ENCODE results near the gene DYNC2I2. TPM values are rescaled to one million over a fixed set of nuclear protein-coding genes. Genes with fewer than 3 reads are reported as not detected.

Gene DYNC2I2
- polyA plus RNA-seq, 1 of the 3 experiments (the other 2 are of a cell fraction): 73.7 TPM

- ChIA-PET POLR2A (no interaction called here), CTCF (no interaction called here)
- no peak overlapping the region for H3K4me2 ChIP-seq
- DNase-seq: no peak
- H3K27me3 ChIP-seq (ENCODE audit: insufficient read depth): no peaks in the 10 kb centered on the region
- no peak overlapping the region for H3K9ac ChIP-seq
- no peaks in the 10 kb centered on the region for H3K9me2 ChIP-seq
- 96% methylated on average over 3 of the region's 5 CpGs for WGBS (ENCODE audit: low lambda C conversion rate)
- no peak overlapping the region for H3K27ac ChIP-seq (ENCODE audit: low read depth in 2 of 2, low read length in 1 of 2)
- H3K4me1 ChIP-seq (ENCODE audit: control insufficient read depth in 1 of 2, insufficient read depth in 2 of 2, low read depth in 1 of 2, low read length in 1 of 2): no peaks in the 10 kb centered on the region
- no peaks in the 10 kb centered on the region for H3K79me2 ChIP-seq (ENCODE audit: insufficient read depth)
- no peak overlapping the region for H3K4me3 ChIP-seq (ENCODE audit: low read depth in 2 of 2, low read length in 1 of 2)
- H3K36me3 ChIP-seq (replicated peaks in 1 of 2; ENCODE audit: control insufficient read depth in 1 of 2, insufficient read depth in 2 of 2, low read length in 1 of 2): peaks cover 61 to 71% of the 10 kb centered on the region in 2 experiments
- TF ChIP-seq TCF12 (IDR thresholded peaks at IDR 0.05): no peak
- TF ChIP-seq CHD2 (IDR thresholded peaks at IDR 0.05; ENCODE audit: low read length, partially characterized antibody): no peak
- TF ChIP-seq EP300 (IDR thresholded peaks at IDR 0.05; ENCODE audit: borderline replicate concordance in 1 of 2, low read depth in 1 of 2, low read length in 1 of 2): no peak
- no peak for TF ChIP-seq GABPA (IDR thresholded peaks at IDR 0.05; ENCODE audit: low read depth)
- no peak for TF ChIP-seq POLR2AphosphoS5 (IDR thresholded peaks at IDR 0.05; ENCODE audit: low read depth, low read length)
- TF ChIP-seq NFIC (IDR thresholded peaks at IDR 0.05; ENCODE audit: borderline replicate concordance): no peak
- TF ChIP-seq EZH2phosphoT487 (IDR thresholded peaks at IDR 0.05; ENCODE audit: borderline replicate concordance, low read depth): no peak
- no peak for TF ChIP-seq TAF1 (IDR thresholded peaks at IDR 0.05; ENCODE audit: borderline replicate concordance, low read depth, low read length)
- TF ChIP-seq, protein P1, sequence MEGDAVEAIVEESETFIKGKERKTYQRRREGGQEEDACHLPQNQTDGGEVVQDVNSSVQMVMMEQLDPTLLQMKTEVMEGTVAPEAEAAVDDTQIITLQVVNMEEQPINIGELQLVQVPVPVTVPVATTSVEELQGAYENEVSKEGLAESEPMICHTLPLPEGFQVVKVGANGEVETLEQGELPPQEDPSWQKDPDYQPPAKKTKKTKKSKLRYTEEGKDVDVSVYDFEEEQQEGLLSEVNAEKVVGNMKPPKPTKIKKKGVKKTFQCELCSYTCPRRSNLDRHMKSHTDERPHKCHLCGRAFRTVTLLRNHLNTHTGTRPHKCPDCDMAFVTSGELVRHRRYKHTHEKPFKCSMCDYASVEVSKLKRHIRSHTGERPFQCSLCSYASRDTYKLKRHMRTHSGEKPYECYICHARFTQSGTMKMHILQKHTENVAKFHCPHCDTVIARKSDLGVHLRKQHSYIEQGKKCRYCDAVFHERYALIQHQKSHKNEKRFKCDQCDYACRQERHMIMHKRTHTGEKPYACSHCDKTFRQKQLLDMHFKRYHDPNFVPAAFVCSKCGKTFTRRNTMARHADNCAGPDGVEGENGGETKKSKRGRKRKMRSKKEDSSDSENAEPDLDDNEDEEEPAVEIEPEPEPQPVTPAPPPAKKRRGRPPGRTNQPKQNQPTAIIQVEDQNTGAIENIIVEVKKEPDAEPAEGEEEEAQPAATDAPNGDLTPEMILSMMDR (IDR thresholded peaks at IDR 0.05): no peak
- no peaks in the 10 kb centered on the region for H3K9me3 ChIP-seq
- no peaks in the 10 kb centered on the region for H4K20me1 ChIP-seq (ENCODE audit: insufficient read depth)
- peaks cover 12% of the 10 kb centered on the region for H3F3A ChIP-seq (replicated peaks; ENCODE audit: insufficient read depth)
- no peak overlapping the region for H2AFZ ChIP-seq (ENCODE audit: low read depth)
Measured at GRCh38 chr9:128619779-128620178, 36.9 kb downstream of the DYNC2I2 start.

DNA sequence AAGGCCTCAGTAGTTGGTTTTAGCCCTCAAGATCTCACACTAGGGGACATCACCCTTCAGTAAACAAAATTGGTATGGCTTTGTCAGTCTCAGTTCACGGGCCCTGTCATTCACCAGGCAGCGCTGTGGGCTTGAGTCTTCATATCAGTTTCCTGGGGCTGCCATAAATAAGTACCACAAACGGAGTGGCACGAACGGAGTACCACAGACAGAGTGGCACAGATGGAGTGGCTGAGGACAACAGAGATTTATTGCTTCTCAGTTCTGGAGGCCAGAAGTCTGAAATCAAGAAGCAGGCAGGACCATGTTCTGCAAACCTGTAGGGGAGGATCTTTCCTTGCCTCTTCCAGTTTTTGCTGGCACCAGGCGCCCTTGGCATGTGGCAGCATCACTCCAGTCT lies 37.5 kb downstream of the DYNC2I2 start:
- POLR2A ChIA-PET: no interaction called here
- Histone ChIP-seq H3F3A (replicated peaks; ENCODE audit: insufficient read depth) (peaks cover 12% of the 10 kb centered on the region), H3K4me2 (no peak overlapping the region), H4K20me1 (ENCODE audit: insufficient read depth) (no peaks in the 10 kb centered on the region), H3K27me3 (ENCODE audit: insufficient read depth) (no peaks in the 10 kb centered on the region), H3K79me2 (ENCODE audit: insufficient read depth) (no peaks in the 10 kb centered on the region), H3K27ac (ENCODE audit: low read depth in 2 of 2, low read length in 1 of 2) (no peak overlapping the region), H3K9me3 (no peaks in the 10 kb centered on the region), H2AFZ (ENCODE audit: low read depth) (no peak overlapping the region), H3K9ac (no peak overlapping the region), H3K9me2 (no peaks in the 10 kb centered on the region), H3K4me3 (ENCODE audit: low read depth in 2 of 2, low read length in 1 of 2) (no peak overlapping the region), H3K36me3 (replicated peaks in 1 of 2; ENCODE audit: control insufficient read depth in 1 of 2, insufficient read depth in 2 of 2, low read length in 1 of 2) (peaks cover 61 to 70% of the 10 kb centered on the region in 2 experiments), H3K4me1 (ENCODE audit: control insufficient read depth in 1 of 2, insufficient read depth in 2 of 2, low read depth in 1 of 2, low read length in 1 of 2) (no peaks in the 10 kb centered on the region)
- WGBS (ENCODE audit: low lambda C conversion rate): 96% methylated on average over 6 of the region's 6 CpGs
- CTCF ChIA-PET: no interaction called here
- TF ChIP-seq, protein P2, sequence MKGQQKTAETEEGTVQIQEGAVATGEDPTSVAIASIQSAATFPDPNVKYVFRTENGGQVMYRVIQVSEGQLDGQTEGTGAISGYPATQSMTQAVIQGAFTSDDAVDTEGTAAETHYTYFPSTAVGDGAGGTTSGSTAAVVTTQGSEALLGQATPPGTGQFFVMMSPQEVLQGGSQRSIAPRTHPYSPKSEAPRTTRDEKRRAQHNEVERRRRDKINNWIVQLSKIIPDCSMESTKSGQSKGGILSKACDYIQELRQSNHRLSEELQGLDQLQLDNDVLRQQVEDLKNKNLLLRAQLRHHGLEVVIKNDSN (IDR thresholded peaks at IDR 0.05; ENCODE audit: borderline replicate concordance, low read depth): no peak
- no peak for DNase-seq

- no peaks in the 10 kb centered on the region for H3K27me3 ChIP-seq (ENCODE audit: insufficient read depth)
- H3K9me3 ChIP-seq: no peaks in the 10 kb centered on the region
- ChIA-PET POLR2A (no interaction called here), CTCF (no interaction called here)
- H4K20me1 ChIP-seq (ENCODE audit: insufficient read depth): no peaks in the 10 kb centered on the region
- no peak overlapping the region for H3K27ac ChIP-seq (ENCODE audit: low read depth in 2 of 2, low read length in 1 of 2)
- no peak for DNase-seq
- H3K36me3 ChIP-seq (replicated peaks in 1 of 2; ENCODE audit: control insufficient read depth in 1 of 2, insufficient read depth in 2 of 2, low read length in 1 of 2): peaks cover 61 to 76% of the 10 kb centered on the region in 2 experiments
- H3K9me2 ChIP-seq: no peaks in the 10 kb centered on the region
- H3K79me2 ChIP-seq (ENCODE audit: insufficient read depth): no peaks in the 10 kb centered on the region
- H3K4me2 ChIP-seq: no peak overlapping the region
- no peak overlapping the region for H2AFZ ChIP-seq (ENCODE audit: low read depth)
- peaks cover 12% of the 10 kb centered on the region for H3F3A ChIP-seq (replicated peaks; ENCODE audit: insufficient read depth)
- H3K4me3 ChIP-seq (ENCODE audit: low read depth in 2 of 2, low read length in 1 of 2): no peak overlapping the region
- no peaks in the 10 kb centered on the region for H3K4me1 ChIP-seq (ENCODE audit: control insufficient read depth in 1 of 2, insufficient read depth in 2 of 2, low read depth in 1 of 2, low read length in 1 of 2)
- H3K9ac ChIP-seq: no peak overlapping the region
- WGBS (ENCODE audit: low lambda C conversion rate): 94% methylated on average over 3 of the region's 8 CpGs
- TF ChIP-seq NFIC (IDR thresholded peaks at IDR 0.05; ENCODE audit: borderline replicate concordance) (no peak), ELF1 (IDR thresholded peaks at IDR 0.05) (no peak), FOXM1 (IDR thresholded peaks at IDR 0.05; ENCODE audit: low read depth) (no peak), FOXJ3 (CRISPR knock-in tag; IDR thresholded peaks at IDR 0.05) (no peak), SMC3 (IDR thresholded peaks at IDR 0.05; ENCODE audit: low read depth, low read length) (no peak), MEF2A (IDR thresholded peaks at IDR 0.05; ENCODE audit: borderline replicate concordance, low read depth) (no peak), TEAD4 (IDR thresholded peaks at IDR 0.05; ENCODE audit: borderline replicate concordance, insufficient read depth) (no peak), EP300 (IDR thresholded peaks at IDR 0.05; ENCODE audit: borderline replicate concordance in 1 of 2, low read depth in 1 of 2, low read length in 1 of 2) (no peak), EZH2phosphoT487 (IDR thresholded peaks at IDR 0.05; ENCODE audit: borderline replicate concordance, low read depth) (no peak)
- TF ChIP-seq, protein P3, sequence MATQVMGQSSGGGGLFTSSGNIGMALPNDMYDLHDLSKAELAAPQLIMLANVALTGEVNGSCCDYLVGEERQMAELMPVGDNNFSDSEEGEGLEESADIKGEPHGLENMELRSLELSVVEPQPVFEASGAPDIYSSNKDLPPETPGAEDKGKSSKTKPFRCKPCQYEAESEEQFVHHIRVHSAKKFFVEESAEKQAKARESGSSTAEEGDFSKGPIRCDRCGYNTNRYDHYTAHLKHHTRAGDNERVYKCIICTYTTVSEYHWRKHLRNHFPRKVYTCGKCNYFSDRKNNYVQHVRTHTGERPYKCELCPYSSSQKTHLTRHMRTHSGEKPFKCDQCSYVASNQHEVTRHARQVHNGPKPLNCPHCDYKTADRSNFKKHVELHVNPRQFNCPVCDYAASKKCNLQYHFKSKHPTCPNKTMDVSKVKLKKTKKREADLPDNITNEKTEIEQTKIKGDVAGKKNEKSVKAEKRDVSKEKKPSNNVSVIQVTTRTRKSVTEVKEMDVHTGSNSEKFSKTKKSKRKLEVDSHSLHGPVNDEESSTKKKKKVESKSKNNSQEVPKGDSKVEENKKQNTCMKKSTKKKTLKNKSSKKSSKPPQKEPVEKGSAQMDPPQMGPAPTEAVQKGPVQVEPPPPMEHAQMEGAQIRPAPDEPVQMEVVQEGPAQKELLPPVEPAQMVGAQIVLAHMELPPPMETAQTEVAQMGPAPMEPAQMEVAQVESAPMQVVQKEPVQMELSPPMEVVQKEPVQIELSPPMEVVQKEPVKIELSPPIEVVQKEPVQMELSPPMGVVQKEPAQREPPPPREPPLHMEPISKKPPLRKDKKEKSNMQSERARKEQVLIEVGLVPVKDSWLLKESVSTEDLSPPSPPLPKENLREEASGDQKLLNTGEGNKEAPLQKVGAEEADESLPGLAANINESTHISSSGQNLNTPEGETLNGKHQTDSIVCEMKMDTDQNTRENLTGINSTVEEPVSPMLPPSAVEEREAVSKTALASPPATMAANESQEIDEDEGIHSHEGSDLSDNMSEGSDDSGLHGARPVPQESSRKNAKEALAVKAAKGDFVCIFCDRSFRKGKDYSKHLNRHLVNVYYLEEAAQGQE (IDR thresholded peaks at IDR 0.05; ENCODE audit: low read depth, low read length): no peak
Measured at GRCh38 chr9:128617943-128618342, 38.7 kb downstream of the DYNC2I2 start.

Data from SK-N-SH (cell line).